ENCODE data around the gene PDLIM7.

GRCh38 chr5:177504086-177505056 is 7.0 kb upstream of the PDLIM7 start:
- TF ChIP-seq CTCF (IDR thresholded peaks at IDR 0.05; ENCODE audit: low read length) (no peak), EZH2 (IDR thresholded peaks at IDR 0.05; ENCODE audit: borderline replicate concordance, low read length) (no peak)

Data from OCI-LY1 (cell line).